H9 (cell line): ENCODE results near the gene RFT1. TPM values are rescaled to one million over a fixed set of nuclear protein-coding genes. Genes with fewer than 3 reads are reported as not detected.

Source experiments
- DNase-seq: peaks from one replicate; pipeline ENCODE4 v3.0.0-alpha.2; 2017
- H2AFZ ChIP-seq: one replicate; pipeline ENCODE4 v1.6.1; 2013; ENCODE audit warnings: mild to moderate bottlenecking, low read length, control low read depth, moderate library complexity
- H2AK5ac ChIP-seq: 2 replicates; pipeline ENCODE4 v1.6.1; 2013; ENCODE audit warnings: low read length, control low read depth, mixed read lengths; ENCODE audit not compliant: insufficient read length
- H2BK120ac ChIP-seq: one replicate; pipeline ENCODE4 v1.6.1; 2013; ENCODE audit warnings: low read depth, mild to moderate bottlenecking, low read length, control low read depth, inconsistent platforms; ENCODE audit not compliant: poor library complexity, severe bottlenecking
- H2BK12ac ChIP-seq: 2 replicates; pipeline ENCODE4 v1.6.1; 2013; ENCODE audit warnings: low read length, control low read depth, mixed read lengths, low read depth; ENCODE audit not compliant: insufficient read length
- H2BK15ac ChIP-seq: 2 replicates; pipeline ENCODE4 v1.6.1; 2013; ENCODE audit warnings: low read depth, low read length, control low read depth
- H2BK20ac ChIP-seq: one replicate; pipeline ENCODE4 v1.6.1; 2013; ENCODE audit warnings: low read depth, mild to moderate bottlenecking, low read length, control low read depth, inconsistent platforms; ENCODE audit not compliant: poor library complexity, severe bottlenecking
- H2BK5ac ChIP-seq: 2 replicates; pipeline ENCODE4 v1.6.1; 2013; ENCODE audit warnings: low read length, control low read depth, mixed read lengths; ENCODE audit not compliant: insufficient read length
- H3K14ac ChIP-seq: 2 replicates; pipeline ENCODE4 v1.6.1; 2013; ENCODE audit warnings: low read length, control low read depth; ENCODE audit not compliant: insufficient read depth
- H3K18ac ChIP-seq: 2 replicates; pipeline ENCODE4 v1.6.1; 2013; ENCODE audit warnings: low read depth, mild to moderate bottlenecking, mixed read lengths, low read length, control low read depth; ENCODE audit not compliant: insufficient read length
- H3K23ac ChIP-seq: 2 replicates; pipeline ENCODE4 v1.6.1; 2013; ENCODE audit warnings: low read length, control low read depth, mixed read lengths, low read depth; ENCODE audit not compliant: insufficient read length
- H3K23me2 ChIP-seq: 2 replicates; pipeline ENCODE4 v1.6.1; 2013; ENCODE audit warnings: low read depth, mild to moderate bottlenecking, mixed read lengths, low read length, control low read depth; ENCODE audit not compliant: insufficient read length, poor library complexity, severe bottlenecking
- H3K27ac ChIP-seq: 2 replicates; pipeline ENCODE4 v1.5.1; 2013; ENCODE audit warnings: low read length, control low read depth, mixed read lengths, low read depth; ENCODE audit not compliant: insufficient read length
- H3K27me3 ChIP-seq: 2 replicates; pipeline ENCODE4 v1.6.1; 2013; ENCODE audit warnings: low read length, control low read depth, inconsistent platforms; ENCODE audit not compliant: insufficient read depth
- H3K4ac ChIP-seq: 2 replicates; pipeline ENCODE4 v1.6.1; 2013; ENCODE audit warnings: low read depth, mild to moderate bottlenecking, control low read depth, inconsistent platforms, low read length, moderate library complexity
- H3K4me1 ChIP-seq: 2 replicates; pipeline ENCODE4 v1.6.1; 2013; ENCODE audit warnings: low read length, control low read depth, inconsistent platforms; ENCODE audit not compliant: insufficient read depth
- H3K4me2 ChIP-seq: 2 replicates; pipeline ENCODE4 v1.6.1; 2013; ENCODE audit warnings: low read length, control low read depth, mixed read lengths; ENCODE audit not compliant: insufficient read length, insufficient read depth
- H3K56ac ChIP-seq: 2 replicates; pipeline ENCODE4 v1.6.1; 2013; ENCODE audit warnings: low read depth, mild to moderate bottlenecking, mixed read lengths, low read length, control low read depth; ENCODE audit not compliant: insufficient read length
- H3K79me1 ChIP-seq: 2 replicates; pipeline ENCODE4 v1.6.1; 2013; ENCODE audit warnings: low read depth, mild to moderate bottlenecking, moderate library complexity, low read length, control low read depth, inconsistent platforms; ENCODE audit not compliant: insufficient read depth, poor library complexity, severe bottlenecking
- H3K79me2 ChIP-seq: 2 replicates; pipeline ENCODE4 v1.6.1; 2013; ENCODE audit warnings: low read length, control low read depth, inconsistent platforms; ENCODE audit not compliant: insufficient read depth
- H3K9ac ChIP-seq: 2 replicates; pipeline ENCODE4 v1.6.1; 2013; ENCODE audit warnings: low read length, control low read depth, mixed read lengths; ENCODE audit not compliant: insufficient read length; ENCODE audit errors: extremely low read depth
- H3K9me3 ChIP-seq: one replicate; pipeline ENCODE4 v1.6.1; 2013; ENCODE audit warnings: low read depth, low read length, inconsistent platforms; ENCODE audit not compliant: control insufficient read depth
- H3T11ph ChIP-seq: one replicate; pipeline ENCODE4 v1.6.1; 2013; ENCODE audit warnings: mild to moderate bottlenecking, low read length, control low read depth, inconsistent platforms
- H4K20me1 ChIP-seq: one replicate; pipeline ENCODE4 v1.6.1; 2013; ENCODE audit not compliant: control insufficient read depth, insufficient read length, insufficient read depth
- H4K5ac ChIP-seq: 2 replicates; pipeline ENCODE4 v1.6.1; 2013; ENCODE audit warnings: low read depth, mild to moderate bottlenecking, mixed read lengths, low read length, control low read depth; ENCODE audit not compliant: insufficient read length
- H4K8ac ChIP-seq: replicated peaks from 2 replicates; pipeline ENCODE4 v1.6.1; 2013; ENCODE audit warnings: low read length, control low read depth, mixed read lengths, low read depth; ENCODE audit not compliant: insufficient read length
- H4K91ac ChIP-seq: 2 replicates; pipeline ENCODE4 v1.6.1; 2013; ENCODE audit warnings: low read depth, mild to moderate bottlenecking, moderate library complexity, mixed read lengths, low read length, control low read depth; ENCODE audit not compliant: insufficient read length
- H3K27ac Mint-ChIP-seq, 3 experiments: 2 replicates in 2 of 3; 3 replicates in 1 of 3; pipeline ENCODE4 v1.8.0; 2020 to 2021; ENCODE audit warnings: mixed read lengths in 3 of 3, mild to moderate bottlenecking in 1 of 3, moderate library complexity in 1 of 3
- H3K27me3 Mint-ChIP-seq: 2 replicates; pipeline ENCODE4 v1.8.0; 2021; ENCODE audit warnings: low read depth, mild to moderate bottlenecking, moderate library complexity, mixed read lengths
- H3K36me3 Mint-ChIP-seq, 3 experiments: 2 replicates in 2 of 3; 3 replicates in 1 of 3; pipeline ENCODE4 v1.8.0; 2020 to 2021; ENCODE audit warnings: low read depth in 3 of 3, mixed read lengths in 3 of 3; ENCODE audit not compliant: insufficient read depth in 1 of 3
- H3K4me1 Mint-ChIP-seq, 2 experiments: 2 replicates each; pipeline ENCODE4 v1.8.0; 2020; ENCODE audit warnings: mixed read lengths in 2 of 2
- H3K4me3 Mint-ChIP-seq, 2 experiments: 2 replicates in 1 of 2; 3 replicates in 1 of 2; pipeline ENCODE4 v1.8.0; 2020 to 2021; ENCODE audit warnings: mild to moderate bottlenecking in 2 of 2, mixed read lengths in 2 of 2, moderate library complexity in 1 of 2
- H3K9me3 Mint-ChIP-seq, 2 experiments: 2 replicates in 1 of 2; 3 replicates in 1 of 2; pipeline ENCODE4 v1.8.0; 2020; ENCODE audit warnings: mild to moderate bottlenecking in 2 of 2, mixed read lengths in 2 of 2, moderate library complexity in 1 of 2
- WGBS: extraction: QIAGEN DNeasy Blood & Tissue Kit; methylation state at CpG from one replicate; pipeline ENCODE4 v1.1.7; 2013; ENCODE audit warnings: missing lambda C conversion rate, low lambda C conversion rate, mixed read lengths; ENCODE audit not compliant: insufficient read length; ENCODE audit errors: extremely low coverage; 5-methylcytosine and 5-hydroxymethylcytosine counted together
- total RNA-seq: library from RNA; stranded (reverse); gene quantifications from 2 replicates; pipeline ENCODE4 v1.2.1, GENCODE V29; 2021
- TF ChIP-seq, protein P1 (sequence below): fragments of 200-600 bp; sonication (generic); conservative IDR thresholded peaks from 3 replicates; pipeline ENCODE4 v1.8.0; 2021; ENCODE audit warnings: antibody characterized with exemption, mild to moderate bottlenecking

RFT1 gene
- total RNA-seq, 1 experiment from 2014 or later = 24.1 TPM

DNA sequence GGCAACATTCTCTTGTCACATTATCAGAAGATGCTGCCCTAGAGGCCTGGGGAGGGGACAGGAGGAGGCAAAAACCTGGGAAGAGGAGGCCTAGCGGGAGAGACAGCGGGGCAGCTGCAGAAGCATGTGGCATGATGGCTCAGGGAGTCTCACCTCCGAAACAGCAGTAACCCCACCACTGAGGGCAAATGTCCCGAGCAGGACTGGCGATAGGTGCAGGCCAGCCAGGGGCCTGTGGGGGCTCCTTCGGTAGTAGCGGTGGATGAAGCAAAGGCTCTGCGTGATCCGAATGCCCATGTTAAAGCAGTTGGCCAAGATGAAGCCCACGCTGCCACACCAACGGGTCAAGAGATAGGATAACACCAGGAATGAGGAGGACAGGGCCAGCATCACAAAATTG, 38.0 kb downstream of the RFT1 start:
- Histone ChIP-seq H2BK5ac (no peak overlapping the region), H2BK12ac (no peak overlapping the region), H3K79me2 (no peaks in the 10 kb centered on the region), H4K5ac (no peak overlapping the region), H2AFZ (no peak overlapping the region), H3K9ac (no peak overlapping the region), H2BK120ac (no peak overlapping the region), H3K23me2 (no peaks in the 10 kb centered on the region), H3K27me3 (no peaks in the 10 kb centered on the region), H2BK15ac (no peak overlapping the region), H3K27ac (no peak overlapping the region), H3K14ac (no peak overlapping the region; the same call in 1 of the 2 replicates), H3T11ph (no peak overlapping the region), H2BK20ac (no peak overlapping the region), H3K4me2 (no peak overlapping the region), H4K91ac (no peak overlapping the region), H3K18ac (no peak overlapping the region), H3K23ac (no peak overlapping the region), H3K56ac (no peak overlapping the region), H3K79me1 (no peaks in the 10 kb centered on the region), H4K20me1 (no peaks in the 10 kb centered on the region), H3K9me3 (no peaks in the 10 kb centered on the region), H2AK5ac (no peak overlapping the region), H3K4ac (no peak overlapping the region), H4K8ac (no peak overlapping the region), H3K4me1 (no peaks in the 10 kb centered on the region)
- peaks cover 0 to 14% (median 9%) of the 10 kb centered on the region in 3 experiments; a peak in 6 of 7 replicates for H3K36me3 Mint-ChIP-seq
- H3K27ac Mint-ChIP-seq = no peak overlapping the region
- TF ChIP-seq, protein P1, sequence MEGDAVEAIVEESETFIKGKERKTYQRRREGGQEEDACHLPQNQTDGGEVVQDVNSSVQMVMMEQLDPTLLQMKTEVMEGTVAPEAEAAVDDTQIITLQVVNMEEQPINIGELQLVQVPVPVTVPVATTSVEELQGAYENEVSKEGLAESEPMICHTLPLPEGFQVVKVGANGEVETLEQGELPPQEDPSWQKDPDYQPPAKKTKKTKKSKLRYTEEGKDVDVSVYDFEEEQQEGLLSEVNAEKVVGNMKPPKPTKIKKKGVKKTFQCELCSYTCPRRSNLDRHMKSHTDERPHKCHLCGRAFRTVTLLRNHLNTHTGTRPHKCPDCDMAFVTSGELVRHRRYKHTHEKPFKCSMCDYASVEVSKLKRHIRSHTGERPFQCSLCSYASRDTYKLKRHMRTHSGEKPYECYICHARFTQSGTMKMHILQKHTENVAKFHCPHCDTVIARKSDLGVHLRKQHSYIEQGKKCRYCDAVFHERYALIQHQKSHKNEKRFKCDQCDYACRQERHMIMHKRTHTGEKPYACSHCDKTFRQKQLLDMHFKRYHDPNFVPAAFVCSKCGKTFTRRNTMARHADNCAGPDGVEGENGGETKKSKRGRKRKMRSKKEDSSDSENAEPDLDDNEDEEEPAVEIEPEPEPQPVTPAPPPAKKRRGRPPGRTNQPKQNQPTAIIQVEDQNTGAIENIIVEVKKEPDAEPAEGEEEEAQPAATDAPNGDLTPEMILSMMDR = no peak
- H3K4me3 Mint-ChIP-seq = no peak overlapping the region
- H3K27me3 Mint-ChIP-seq = no peaks in the 10 kb centered on the region
- no CpG with 5 or more reads among the region's 11 CpGs for WGBS
- peaks cover 0 to 1% of the 10 kb centered on the region in 2 experiments; a peak in 1 of 4 replicates for H3K4me1 Mint-ChIP-seq
- H3K9me3 Mint-ChIP-seq = no peaks in the 10 kb centered on the region
- DNase-seq = no peak
